Stimulated activated CD8-positive, alpha-beta memory T cell treated with anti-CD3 and anti-CD28 coated beads, Interleukin-12 subunit alpha, Interleukin-12 subunit beta, amount 100 ng/mL, for 24 hours (primary cell): ENCODE measurements around the gene NALCN.

Experiments used
- DNase-seq: peaks from one replicate; pipeline ENCODE4 v3.0.0-alpha.2; 2020; ENCODE audit errors: extremely low read depth

The NALCN gene

GRCh38 chr13:101291206-101291605 lies 125.1 kb downstream of the NALCN start:
- no peak for DNase-seq

GRCh38 chr13:101289764-101290163 lies 126.5 kb downstream of the NALCN start:
- no peak for DNase-seq

- no peak for DNase-seq
Measured at GRCh38 chr13:101283782-101284181, 132.5 kb downstream of the NALCN start.

- DNase-seq = no peak
Measured at GRCh38 chr13:101272886-101273285, 143.4 kb downstream of the NALCN start.

GRCh38 chr13:101271681-101272245 lies 144.5 kb downstream of the NALCN start:
- DNase-seq = no peak

GRCh38 chr13:101267656-101268055 lies 148.7 kb downstream of the NALCN start:
- DNase-seq = no peak

- DNase-seq = no peak
Measured at GRCh38 chr13:101265934-101266333, 150.4 kb downstream of the NALCN start.

GRCh38 chr13:101264931-101265330 lies 151.4 kb downstream of the NALCN start:
- no peak for DNase-seq

GRCh38 chr13:101262306-101262705 lies 154.0 kb downstream of the NALCN start:
- no peak for DNase-seq

- no peak for DNase-seq
Measured at GRCh38 chr13:101258509-101258908, 157.8 kb downstream of the NALCN start.

- DNase-seq = peak; percentile 17
Measured at GRCh38 chr13:101258071-101258470, 158.2 kb downstream of the NALCN start.

GRCh38 chr13:101248739-101249514 lies 167.4 kb downstream of the NALCN start:
- DNase-seq = no peak

- DNase-seq = no peak
Measured at GRCh38 chr13:101242720-101243119, 173.6 kb downstream of the NALCN start.

- no peak for DNase-seq
Measured at GRCh38 chr13:101238555-101238954, 177.8 kb downstream of the NALCN start.

GRCh38 chr13:101231751-101232428 lies 184.4 kb downstream of the NALCN start:
- no peak for DNase-seq

- DNase-seq = no peak
Measured at GRCh38 chr13:101230271-101230890, 185.9 kb downstream of the NALCN start.

GRCh38 chr13:101219609-101220265 lies 196.6 kb downstream of the NALCN start:
- no peak for DNase-seq

- no peak for DNase-seq
Measured at GRCh38 chr13:101218484-101218883, 197.8 kb downstream of the NALCN start.

- no peak for DNase-seq
Measured at GRCh38 chr13:101217086-101217485, 199.2 kb downstream of the NALCN start.

- no peak for DNase-seq
Measured at GRCh38 chr13:101211261-101211660, 205.0 kb downstream of the NALCN start.

GRCh38 chr13:101210774-101211173 lies 205.5 kb downstream of the NALCN start:
- no peak for DNase-seq
